ENCODE results near the gene KCNJ9. TPM values are rescaled to one million over a fixed set of nuclear protein-coding genes. Genes with fewer than 3 reads are reported as not detected.

The KCNJ9 gene
- total RNA-seq, 3 donors from 2014 or later: not detected

GRCh38 chr1:160089883-160090282 is 8.5 kb downstream of the KCNJ9 start:
- no peaks in the 10 kb centered on the region for H3K9me3 Mint-ChIP-seq
- ATAC-seq (no peak), DNase-seq (no peak)
- no peaks in the 10 kb centered on the region for H3K27me3 Mint-ChIP-seq (ENCODE audit: low read depth)
- H3K4me1 Mint-ChIP-seq (ENCODE audit: low read depth): peaks cover 7% of the 10 kb centered on the region
- no peak overlapping the region for H3K4me3 Mint-ChIP-seq
- peaks cover 24% of the 10 kb centered on the region for H3K36me3 Mint-ChIP-seq (ENCODE audit: insufficient read depth)

GRCh38 chr1:160090760-160091159 is 9.4 kb downstream of the KCNJ9 start:
- Mint-ChIP-seq H3K36me3 (ENCODE audit: insufficient read depth) (peaks cover 24% of the 10 kb centered on the region), H3K4me1 (ENCODE audit: low read depth) (peaks cover 10% of the 10 kb centered on the region), H3K27me3 (ENCODE audit: low read depth) (no peaks in the 10 kb centered on the region), H3K4me3 (no peak overlapping the region), H3K9me3 (no peaks in the 10 kb centered on the region)
- no peak for DNase-seq
- no peak for ATAC-seq

GRCh38 chr1:160091666-160092223 is 10.4 kb downstream of the KCNJ9 start:
- H3K4me1 Mint-ChIP-seq (ENCODE audit: low read depth): peaks cover 19% of the 10 kb centered on the region
- no peaks in the 10 kb centered on the region for H3K27me3 Mint-ChIP-seq (ENCODE audit: low read depth)
- no peak overlapping the region for H3K4me3 Mint-ChIP-seq
- ATAC-seq (no peak), DNase-seq (no peak)
- H3K9me3 Mint-ChIP-seq: no peaks in the 10 kb centered on the region
- H3K36me3 Mint-ChIP-seq (ENCODE audit: insufficient read depth): peaks cover 22% of the 10 kb centered on the region

- H3K4me3 Mint-ChIP-seq: no peak overlapping the region
- no peak for ATAC-seq
- no peaks in the 10 kb centered on the region for H3K9me3 Mint-ChIP-seq
- H3K36me3 Mint-ChIP-seq (ENCODE audit: insufficient read depth): peaks cover 18% of the 10 kb centered on the region
- no peaks in the 10 kb centered on the region for H3K27me3 Mint-ChIP-seq (ENCODE audit: low read depth)
- peaks cover 27% of the 10 kb centered on the region for H3K4me1 Mint-ChIP-seq (ENCODE audit: low read depth)
- DNase-seq: no peak
These were observed 11.2 kb downstream of the KCNJ9 start for GRCh38 chr1:160092366-160093068.

- H3K36me3 Mint-ChIP-seq (ENCODE audit: insufficient read depth): peaks cover 18% of the 10 kb centered on the region
- no peaks in the 10 kb centered on the region for H3K27me3 Mint-ChIP-seq (ENCODE audit: low read depth)
- no peak overlapping the region for H3K4me3 Mint-ChIP-seq
- no peaks in the 10 kb centered on the region for H3K9me3 Mint-ChIP-seq
- no peak for DNase-seq
- no peak for ATAC-seq
- peaks cover 32% of the 10 kb centered on the region for H3K4me1 Mint-ChIP-seq (ENCODE audit: low read depth)
These were observed 11.7 kb downstream of the KCNJ9 start for GRCh38 chr1:160093069-160093395.

- peaks cover 13% of the 10 kb centered on the region for H3K36me3 Mint-ChIP-seq (ENCODE audit: insufficient read depth)
- no peaks in the 10 kb centered on the region for H3K9me3 Mint-ChIP-seq
- no peaks in the 10 kb centered on the region for H3K27me3 Mint-ChIP-seq (ENCODE audit: low read depth)
- ATAC-seq (no peak), DNase-seq (no peak)
- peaks cover 32% of the 10 kb centered on the region for H3K4me1 Mint-ChIP-seq (ENCODE audit: low read depth)
- H3K4me3 Mint-ChIP-seq: no peak overlapping the region
These were observed 12.4 kb downstream of the KCNJ9 start for GRCh38 chr1:160093624-160094290.

GRCh38 chr1:160094291-160094625 is 12.9 kb downstream of the KCNJ9 start:
- ATAC-seq (no peak), DNase-seq (no peak)
- H3K4me3 Mint-ChIP-seq: no peak overlapping the region
- H3K36me3 Mint-ChIP-seq (ENCODE audit: insufficient read depth): peaks cover 8% of the 10 kb centered on the region
- no peaks in the 10 kb centered on the region for H3K9me3 Mint-ChIP-seq
- H3K27me3 Mint-ChIP-seq (ENCODE audit: low read depth): no peaks in the 10 kb centered on the region
- H3K4me1 Mint-ChIP-seq (ENCODE audit: low read depth): peaks cover 35% of the 10 kb centered on the region

GRCh38 chr1:160094806-160095205 is 13.5 kb downstream of the KCNJ9 start:
- Mint-ChIP-seq H3K9me3 (no peaks in the 10 kb centered on the region), H3K36me3 (ENCODE audit: insufficient read depth) (peaks cover 8% of the 10 kb centered on the region), H3K4me1 (ENCODE audit: low read depth) (peaks cover 40% of the 10 kb centered on the region), H3K27me3 (ENCODE audit: low read depth) (no peaks in the 10 kb centered on the region), H3K4me3 (no peak overlapping the region)
- ATAC-seq: no peak
- no peak for DNase-seq

GRCh38 chr1:160095382-160096105 is 14.2 kb downstream of the KCNJ9 start:
- Mint-ChIP-seq H3K4me3 (no peak overlapping the region), H3K27me3 (ENCODE audit: low read depth) (no peaks in the 10 kb centered on the region), H3K9me3 (no peaks in the 10 kb centered on the region), H3K36me3 (ENCODE audit: insufficient read depth) (peaks cover 8% of the 10 kb centered on the region), H3K4me1 (ENCODE audit: low read depth) (peaks cover 42% of the 10 kb centered on the region)
- ATAC-seq: no peak
- DNase-seq: no peak

GRCh38 chr1:160096274-160097116 is 15.2 kb downstream of the KCNJ9 start:
- ATAC-seq (no peak), DNase-seq (no peak)
- H3K4me3 Mint-ChIP-seq: peak overlapping the region; percentile 88
- H3K27me3 Mint-ChIP-seq (ENCODE audit: low read depth): no peaks in the 10 kb centered on the region
- H3K9me3 Mint-ChIP-seq: no peaks in the 10 kb centered on the region
- peaks cover 5% of the 10 kb centered on the region for H3K36me3 Mint-ChIP-seq (ENCODE audit: insufficient read depth)
- H3K4me1 Mint-ChIP-seq (ENCODE audit: low read depth): peaks cover 49% of the 10 kb centered on the region

- Mint-ChIP-seq H3K4me3 (peak overlapping the region; percentile 88), H3K9me3 (no peaks in the 10 kb centered on the region), H3K27me3 (ENCODE audit: low read depth) (no peaks in the 10 kb centered on the region), H3K36me3 (ENCODE audit: insufficient read depth) (peaks cover 5% of the 10 kb centered on the region), H3K4me1 (ENCODE audit: low read depth) (peaks cover 57% of the 10 kb centered on the region)
- ATAC-seq: no peak
- DNase-seq: no peak
These were observed 16.0 kb downstream of the KCNJ9 start for GRCh38 chr1:160097151-160097910.

GRCh38 chr1:160097911-160098851 is 16.8 kb downstream of the KCNJ9 start, which contains the start of gene IGSF8:
Gene IGSF8 (minus strand): TSS chr1:160098619. CDS start chr1:160098472, 147 bp downstream.
- H3K36me3 Mint-ChIP-seq (ENCODE audit: insufficient read depth): peaks cover 5% of the 10 kb centered on the region
- ATAC-seq: peak; percentile 64 to 69
- peak within 1 kb of the TSS; percentile 88 for H3K4me3 Mint-ChIP-seq
- H3K9me3 Mint-ChIP-seq: no peaks in the 10 kb centered on the region
- no peaks in the 10 kb centered on the region for H3K27me3 Mint-ChIP-seq (ENCODE audit: low read depth)
- DNase-seq: peak; percentile 92
- H3K4me1 Mint-ChIP-seq (ENCODE audit: low read depth): peaks cover 61% of the 10 kb centered on the region
